Stimulated activated CD8-positive, alpha-beta memory T cell treated with anti-CD3 and anti-CD28 coated beads, Interleukin-15, amount 100 ng/mL, for 4 hours (primary cell): ENCODE data around the gene CCSER2.

Experiments used
- DNase-seq, 2 donors: peaks; one replicate each; pipeline ENCODE4 v3.0.0-alpha.2; 2020; ENCODE audit warnings: low read depth in 2 of 2

CCSER2 gene

DNA sequence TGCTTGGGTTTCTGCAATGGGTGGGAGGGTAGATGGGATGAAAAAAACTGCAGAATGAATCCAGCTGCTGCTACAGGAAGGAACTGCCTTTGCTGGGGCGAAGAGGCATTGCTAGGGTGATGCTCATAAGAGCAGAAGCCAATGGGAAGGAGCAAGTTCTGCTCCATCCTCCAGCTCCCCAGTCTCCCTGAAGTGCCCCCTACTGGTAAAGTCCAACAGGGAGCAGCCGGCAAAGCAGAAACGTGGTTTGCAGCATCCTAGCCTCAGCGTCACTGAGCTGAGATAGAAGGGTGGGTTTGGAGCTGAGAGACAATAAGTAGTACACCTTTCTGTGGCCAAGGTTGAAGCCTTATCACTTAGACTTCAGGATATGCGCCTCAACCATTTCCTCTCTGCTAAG, 220.5 kb downstream of the CCSER2 start:
- DNase-seq, result no peak

- no peak for DNase-seq
Measured at GRCh38 chr10:84549368-84550165, 221.2 kb downstream of the CCSER2 start.

GRCh38 chr10:84550756-84551436, 222.5 kb downstream of the CCSER2 start:
- no peak for DNase-seq

GRCh38 chr10:84551437-84552120, 223.2 kb downstream of the CCSER2 start:
- no peak for DNase-seq

DNA sequence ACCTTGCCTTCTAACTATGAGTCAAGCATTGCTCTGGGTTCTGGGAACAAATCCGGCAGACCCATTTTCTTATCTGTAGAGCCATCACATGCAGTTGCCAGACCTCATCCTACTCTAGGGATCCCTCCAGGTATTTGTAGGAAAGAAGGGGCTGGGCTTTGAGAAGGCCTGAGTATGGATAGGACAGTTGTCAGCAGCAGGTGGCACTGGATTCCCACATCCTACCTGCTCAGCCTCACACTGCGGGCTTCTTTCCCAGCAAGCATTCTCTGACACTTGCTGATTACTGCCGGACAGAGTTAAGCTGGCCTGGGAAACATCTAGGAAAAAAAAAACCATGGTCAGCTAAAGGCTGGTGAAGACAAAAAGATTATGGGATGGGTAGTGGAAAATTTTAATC, 224.1 kb downstream of the CCSER2 start:
- no peak for DNase-seq

DNA sequence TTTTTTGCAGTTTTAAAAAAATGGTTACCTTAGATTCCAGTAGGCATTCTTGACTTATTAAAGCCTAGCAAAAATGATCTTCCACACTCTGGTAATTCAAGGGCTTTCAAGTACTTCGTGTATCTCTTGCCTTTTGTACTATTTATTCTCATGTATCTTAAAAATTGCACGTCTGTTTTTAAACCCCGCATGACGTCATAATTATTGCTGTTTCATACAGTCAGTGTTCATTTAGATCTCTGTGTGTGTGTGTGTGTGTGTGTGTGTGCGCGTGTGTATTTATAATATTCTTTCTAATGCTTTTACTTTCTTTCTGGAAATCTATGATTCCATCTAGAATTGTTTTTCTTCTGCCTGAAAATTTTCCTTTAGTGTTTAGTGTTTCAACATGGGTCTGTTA, 234.2 kb downstream of the CCSER2 start:
- DNase-seq, result no peak

- no peak for DNase-seq
Measured at GRCh38 chr10:84563355-84563754, 235.0 kb downstream of the CCSER2 start.

DNA sequence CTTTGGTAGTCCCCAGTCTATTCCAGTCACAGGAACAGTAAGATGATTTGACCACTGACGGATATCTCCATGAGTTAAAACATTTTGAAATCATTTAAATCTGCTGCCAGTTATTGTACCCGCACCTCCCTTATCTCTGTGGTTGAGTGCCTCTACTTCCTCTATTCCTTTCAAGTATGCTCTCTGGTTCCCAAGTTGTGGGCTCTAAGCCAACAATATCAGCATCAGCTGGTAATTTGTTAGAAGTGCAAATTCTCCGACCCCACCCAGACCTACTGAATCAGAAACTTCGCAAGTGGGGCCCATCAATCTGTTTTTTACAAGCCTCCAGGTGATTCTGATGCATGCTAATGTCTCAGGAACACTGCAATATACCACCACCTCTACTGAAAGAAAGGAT, 235.5 kb downstream of the CCSER2 start:
- DNase-seq, result no peak

DNA sequence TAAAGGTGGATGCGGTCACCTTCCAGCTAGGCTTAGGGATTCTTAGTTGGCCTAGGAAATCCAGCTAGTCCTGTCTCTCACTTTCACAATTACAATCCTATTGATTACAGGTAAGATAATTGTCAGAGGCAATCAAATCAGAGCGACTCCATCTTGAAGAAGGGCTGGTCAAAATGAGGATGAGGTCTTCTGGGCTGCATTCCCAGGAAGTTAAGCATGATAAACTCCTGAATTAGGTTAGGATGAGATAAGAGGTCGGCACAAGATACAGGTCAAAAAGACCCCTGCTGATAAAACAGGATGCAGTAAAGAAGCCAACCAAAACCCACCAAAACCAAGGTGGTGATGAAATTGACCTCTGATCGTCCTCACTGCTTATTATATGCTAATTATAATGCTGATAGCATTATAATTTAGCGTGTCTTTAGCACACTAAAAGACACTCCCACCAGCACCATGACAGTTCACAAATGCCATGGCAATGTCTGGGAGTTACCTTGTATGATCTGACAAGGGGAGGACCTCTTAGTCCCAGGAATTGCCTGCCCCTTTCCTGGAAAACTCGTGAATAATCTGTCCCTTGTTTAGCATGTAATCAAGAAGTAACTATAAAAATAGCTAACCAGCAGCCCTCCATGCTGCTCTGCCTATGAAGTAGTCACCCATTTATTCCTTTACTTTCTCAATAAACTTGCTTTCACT, 237.6 kb downstream of the CCSER2 start:
- DNase-seq, result no peak

DNA sequence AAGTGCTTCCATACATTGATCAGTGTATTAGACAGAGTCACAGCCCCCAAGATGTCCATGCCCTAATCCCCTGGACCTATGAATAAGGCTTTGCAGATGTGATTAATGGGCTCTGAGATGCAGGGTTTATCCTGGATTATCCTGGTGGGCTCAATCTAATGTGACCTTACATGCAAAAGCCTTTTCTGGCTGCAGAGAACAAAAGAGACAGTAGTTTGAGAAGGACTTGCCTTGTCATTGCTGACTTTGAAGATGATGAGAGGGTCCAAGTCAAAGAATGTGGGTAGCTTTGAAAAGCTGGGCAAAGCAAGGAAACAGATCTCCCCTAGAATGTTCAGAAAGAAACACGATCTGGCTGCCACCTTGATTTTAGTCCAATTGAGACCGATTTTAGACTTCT, 238.7 kb downstream of the CCSER2 start:
- DNase-seq, result no peak
